SK-N-SH treated with all-trans-retinoic acid at 6 μM for 48 hours (cell line): ENCODE data around the gene ZNFX1.

Experiments used
- RARB ChIP-seq: fragments of 250-450 bp; sonication (Bioruptor Pico); IDR thresholded peaks from 2 replicates; pipeline ENCODE4 v1.8.0; 2021; ENCODE audit warnings: mild to moderate bottlenecking, moderate library complexity
- SNAI2 ChIP-seq: fragments of 250-450 bp; sonication (Bioruptor Pico); IDR thresholded peaks from 2 replicates; pipeline ENCODE4 v1.5.0; 2020; ENCODE audit warnings: mild to moderate bottlenecking, moderate library complexity

DNA sequence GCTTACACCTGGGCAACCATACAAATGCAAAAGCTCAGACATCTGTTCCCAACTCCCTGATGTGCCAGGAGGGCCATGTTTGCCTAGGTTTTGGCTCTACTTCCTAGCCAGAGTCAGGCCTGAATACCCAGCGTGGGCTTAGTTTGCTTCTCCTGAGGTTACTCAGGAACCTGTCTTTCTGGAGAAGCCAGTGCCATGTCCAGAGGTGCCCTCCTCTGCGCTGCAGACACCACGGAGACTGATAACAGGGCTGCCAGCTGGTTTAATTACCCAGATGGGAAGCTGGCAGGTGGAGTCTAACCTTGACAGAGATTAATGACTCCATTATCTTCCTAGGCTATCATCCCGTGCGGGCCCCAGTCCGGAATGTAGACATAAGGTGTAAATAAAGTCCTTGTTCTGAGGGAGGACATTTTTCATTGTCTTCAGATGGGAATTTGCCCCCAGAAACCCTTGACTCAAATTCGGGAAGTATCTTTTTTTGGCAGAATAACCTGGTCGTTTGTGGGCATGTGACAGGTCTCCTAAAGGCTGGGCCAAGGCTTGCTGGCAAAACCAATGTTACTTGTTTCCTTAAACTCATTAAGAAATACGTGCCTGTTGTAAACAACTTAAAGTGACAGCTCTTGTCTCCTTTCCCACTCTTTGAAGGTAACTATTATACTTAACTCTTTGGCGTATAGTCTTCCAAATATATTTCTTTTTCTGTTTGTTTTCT, 29.2 kb upstream of the ZNFX1 start:
- no peak for TF ChIP-seq SNAI2 (CRISPR knock-in tag)
- no peak for TF ChIP-seq RARB (CRISPR knock-in tag)
